Measurements from ENCODE around the gene LMTK2.
A peak's percentile ranks its signal among the peaks of the same experiment; 100 is the strongest.

LMTK2 gene

GRCh38 chr7:98249106-98249505 lies 142.4 kb downstream of the LMTK2 start:
- no peak for TF ChIP-seq CTCF (IDR thresholded peaks at IDR 0.05; ENCODE audit: insufficient read depth, missing control alignments)
- DNase-seq (ENCODE audit: insufficient read length, low spot score): no peak
- FAIRE-seq: no peak

- DNase-seq (ENCODE audit: insufficient read length, low spot score) (no peak), FAIRE-seq (no peak)
- no peak for TF ChIP-seq CTCF (IDR thresholded peaks at IDR 0.05; ENCODE audit: insufficient read depth, missing control alignments)
Observed at GRCh38 chr7:98250789-98251188, 144.1 kb downstream of the LMTK2 start.

GRCh38 chr7:98251231-98251600 lies 144.6 kb downstream of the LMTK2 start:
- DNase-seq (ENCODE audit: insufficient read length, low spot score): no peak
- FAIRE-seq: no peak
- no peak for TF ChIP-seq CTCF (IDR thresholded peaks at IDR 0.05; ENCODE audit: insufficient read depth, missing control alignments)

GRCh38 chr7:98251601-98252424 lies 145.2 kb downstream of the LMTK2 start, which contains the start of gene TECPR1:
Gene TECPR1, minus strand, starts transcription at chr7:98252232. Its CDS starts 6,086 bp downstream, at chr7:98246146.
- DNase-seq (ENCODE audit: insufficient read length, low spot score) (peak; percentile 100), FAIRE-seq (no peak)
- no peak for TF ChIP-seq CTCF (IDR thresholded peaks at IDR 0.05; ENCODE audit: insufficient read depth, missing control alignments)

- FAIRE-seq (no peak), DNase-seq (ENCODE audit: insufficient read length, low spot score) (no peak)
- no peak for TF ChIP-seq CTCF (IDR thresholded peaks at IDR 0.05; ENCODE audit: insufficient read depth, missing control alignments)
Observed at GRCh38 chr7:98252425-98253054, 145.9 kb downstream of the LMTK2 start.

GRCh38 chr7:98254516-98254915 lies 147.9 kb downstream of the LMTK2 start:
- no peak for FAIRE-seq
- no peak for TF ChIP-seq CTCF (IDR thresholded peaks at IDR 0.05; ENCODE audit: insufficient read depth, missing control alignments)

More at GRCh38 chr7:98254516-98254915, 147.9 kb downstream of the LMTK2 start:
- DNase-seq (ENCODE audit: insufficient read length, low spot score): no peak

Data from D721Med (cell line).